Measurements from ENCODE around the gene TBC1D30. TPM values are rescaled to one million over a fixed set of nuclear protein-coding genes. Genes with fewer than 3 reads are reported as not detected.
A peak's percentile ranks its signal among the peaks of the same experiment; 100 is the strongest.
"Not testable (repeated sequence)": the region's sequence is repeated elsewhere in the genome, so short reads cannot be mapped to it uniquely, and the experiment has no call there.

Gene TBC1D30, protein sequence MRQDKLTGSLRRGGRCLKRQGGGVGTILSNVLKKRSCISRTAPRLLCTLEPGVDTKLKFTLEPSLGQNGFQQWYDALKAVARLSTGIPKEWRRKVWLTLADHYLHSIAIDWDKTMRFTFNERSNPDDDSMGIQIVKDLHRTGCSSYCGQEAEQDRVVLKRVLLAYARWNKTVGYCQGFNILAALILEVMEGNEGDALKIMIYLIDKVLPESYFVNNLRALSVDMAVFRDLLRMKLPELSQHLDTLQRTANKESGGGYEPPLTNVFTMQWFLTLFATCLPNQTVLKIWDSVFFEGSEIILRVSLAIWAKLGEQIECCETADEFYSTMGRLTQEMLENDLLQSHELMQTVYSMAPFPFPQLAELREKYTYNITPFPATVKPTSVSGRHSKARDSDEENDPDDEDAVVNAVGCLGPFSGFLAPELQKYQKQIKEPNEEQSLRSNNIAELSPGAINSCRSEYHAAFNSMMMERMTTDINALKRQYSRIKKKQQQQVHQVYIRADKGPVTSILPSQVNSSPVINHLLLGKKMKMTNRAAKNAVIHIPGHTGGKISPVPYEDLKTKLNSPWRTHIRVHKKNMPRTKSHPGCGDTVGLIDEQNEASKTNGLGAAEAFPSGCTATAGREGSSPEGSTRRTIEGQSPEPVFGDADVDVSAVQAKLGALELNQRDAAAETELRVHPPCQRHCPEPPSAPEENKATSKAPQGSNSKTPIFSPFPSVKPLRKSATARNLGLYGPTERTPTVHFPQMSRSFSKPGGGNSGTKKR
- total RNA-seq: 2.8 to 3.7 TPM (median 3.1 TPM) in 3 replicates

DNA sequence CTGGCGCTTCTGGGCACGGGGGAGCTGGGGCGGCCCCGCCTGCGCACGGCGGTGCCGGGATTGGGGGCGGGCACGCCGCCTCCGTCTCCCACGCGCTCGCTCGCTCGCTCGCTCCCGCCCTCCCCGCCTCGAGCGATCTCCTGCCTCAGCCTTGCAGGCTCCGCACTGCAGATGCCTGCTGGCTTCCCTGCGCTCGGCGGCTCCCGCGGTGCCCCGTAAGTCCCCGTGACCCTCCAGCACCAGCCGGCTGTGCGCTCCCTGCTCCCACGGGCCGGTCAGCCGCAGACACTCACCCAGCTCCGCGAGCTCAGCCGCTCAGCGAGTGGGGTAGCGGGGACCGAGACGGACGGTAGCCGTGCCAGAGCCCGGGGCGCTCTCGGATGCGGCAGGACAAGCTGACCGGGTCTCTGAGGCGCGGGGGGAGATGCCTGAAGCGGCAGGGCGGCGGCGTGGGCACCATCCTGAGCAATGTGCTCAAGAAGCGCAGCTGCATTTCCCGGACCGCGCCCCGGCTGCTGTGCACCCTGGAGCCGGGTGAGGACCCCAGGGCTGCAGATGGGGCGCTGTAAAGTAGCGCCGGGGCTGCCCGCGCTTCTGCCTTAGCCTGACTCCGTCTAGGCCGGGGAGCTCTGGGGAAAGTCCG, at the start of gene TBC1D30:
Gene TBC1D30, plus strand, starts transcription at position 148 of the 643 bp plus-strand sequence. Its CDS starts 233 bp downstream, at position 381.
- peaks cover 4% of the 10 kb centered on the region for H3K9me3 Mint-ChIP-seq
- peaks cover 2% of the 10 kb centered on the region for H3K36me3 Mint-ChIP-seq
- H3K4me3 Mint-ChIP-seq: peak within 1 kb of the TSS; percentile 68
- DNase-seq (ENCODE audit: low spot score in 2 of 2, unreplicated experiment in 2 of 2): peak in 1 of 2 experiments; percentile 56
- H3K27me3 Mint-ChIP-seq (ENCODE audit: low read depth): peaks cover 80% of the 10 kb centered on the region
- peaks cover 16% of the 10 kb centered on the region for H3K4me1 Mint-ChIP-seq
- TF ChIP-seq, protein P1, sequence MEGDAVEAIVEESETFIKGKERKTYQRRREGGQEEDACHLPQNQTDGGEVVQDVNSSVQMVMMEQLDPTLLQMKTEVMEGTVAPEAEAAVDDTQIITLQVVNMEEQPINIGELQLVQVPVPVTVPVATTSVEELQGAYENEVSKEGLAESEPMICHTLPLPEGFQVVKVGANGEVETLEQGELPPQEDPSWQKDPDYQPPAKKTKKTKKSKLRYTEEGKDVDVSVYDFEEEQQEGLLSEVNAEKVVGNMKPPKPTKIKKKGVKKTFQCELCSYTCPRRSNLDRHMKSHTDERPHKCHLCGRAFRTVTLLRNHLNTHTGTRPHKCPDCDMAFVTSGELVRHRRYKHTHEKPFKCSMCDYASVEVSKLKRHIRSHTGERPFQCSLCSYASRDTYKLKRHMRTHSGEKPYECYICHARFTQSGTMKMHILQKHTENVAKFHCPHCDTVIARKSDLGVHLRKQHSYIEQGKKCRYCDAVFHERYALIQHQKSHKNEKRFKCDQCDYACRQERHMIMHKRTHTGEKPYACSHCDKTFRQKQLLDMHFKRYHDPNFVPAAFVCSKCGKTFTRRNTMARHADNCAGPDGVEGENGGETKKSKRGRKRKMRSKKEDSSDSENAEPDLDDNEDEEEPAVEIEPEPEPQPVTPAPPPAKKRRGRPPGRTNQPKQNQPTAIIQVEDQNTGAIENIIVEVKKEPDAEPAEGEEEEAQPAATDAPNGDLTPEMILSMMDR (IDR thresholded peaks at IDR 0.05; ENCODE audit: unreplicated experiment): no peak
- H3K27ac Mint-ChIP-seq: no peak within 1 kb of the TSS

DNA sequence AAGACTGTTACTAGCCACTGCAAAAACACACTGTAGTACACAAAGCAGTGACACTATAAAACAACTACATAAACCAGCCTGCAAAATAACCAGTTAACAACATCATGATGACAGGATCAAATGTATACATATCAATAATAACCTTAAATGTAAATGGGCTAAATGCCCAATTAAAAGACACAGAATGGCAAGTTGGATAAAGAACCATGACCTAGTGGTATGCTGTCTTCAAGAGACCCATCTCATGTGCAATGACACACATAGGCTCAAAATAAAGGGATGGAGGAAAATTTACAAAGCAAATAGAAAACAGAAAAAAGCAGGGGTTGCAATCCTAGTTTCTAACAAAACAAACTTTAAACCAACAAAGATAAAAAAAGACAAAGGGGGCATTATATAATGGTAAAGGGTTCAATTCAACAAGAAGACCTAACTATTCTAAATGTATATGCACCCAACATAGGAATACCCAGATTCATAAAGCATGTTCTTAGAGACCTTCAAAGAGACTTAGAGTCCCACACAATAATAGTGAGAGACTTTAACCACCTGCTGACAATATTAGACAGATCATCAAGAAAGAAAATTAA, 49.2 kb upstream of the TBC1D30 start:
- H3K27me3 Mint-ChIP-seq (ENCODE audit: low read depth): peaks cover 55% of the 10 kb centered on the region

DNA sequence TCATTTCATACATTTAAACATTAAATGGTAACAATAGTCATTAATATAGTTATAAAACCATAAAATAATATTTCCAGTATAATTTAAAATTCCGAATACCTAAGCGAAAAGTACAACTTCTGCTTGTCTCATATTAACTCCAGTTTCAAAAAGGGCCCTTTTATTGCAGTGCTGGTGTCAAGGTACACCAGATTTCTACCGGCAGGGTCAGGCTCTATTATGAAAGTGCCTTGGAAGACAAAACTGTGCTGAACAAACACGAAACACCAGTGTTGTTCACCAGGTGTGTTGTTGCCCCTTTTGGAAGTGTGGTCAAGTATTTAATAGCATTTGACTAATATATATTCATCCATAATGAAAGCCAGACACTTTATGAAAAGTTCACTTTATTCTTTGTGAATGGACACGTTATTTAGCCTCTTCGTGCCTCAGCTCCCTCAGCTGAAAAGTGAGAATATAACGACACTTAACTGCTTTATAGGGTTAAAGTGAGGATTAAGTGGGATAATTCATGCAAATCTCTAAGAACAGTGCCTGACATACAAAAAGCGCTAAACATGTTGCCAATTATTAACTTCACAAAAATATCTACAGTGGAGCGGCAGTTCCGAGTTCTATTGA, 45.0 kb upstream of the TBC1D30 start:
- TF ChIP-seq, protein P1 (IDR thresholded peaks at IDR 0.05; ENCODE audit: unreplicated experiment): no peak
- peak overlapping the region; percentile 58 for H3K4me3 Mint-ChIP-seq
- peaks cover 17% of the 10 kb centered on the region for H3K4me1 Mint-ChIP-seq
- H3K27me3 Mint-ChIP-seq (ENCODE audit: low read depth): peaks cover 86% of the 10 kb centered on the region
- peaks cover 12% of the 10 kb centered on the region for H3K36me3 Mint-ChIP-seq
- no peak overlapping the region for H3K27ac Mint-ChIP-seq
- DNase-seq (ENCODE audit: low spot score in 2 of 2, unreplicated experiment in 2 of 2): no peak
- peaks cover 24% of the 10 kb centered on the region for H3K9me3 Mint-ChIP-seq

More for the DNA sequence above, 49.2 kb upstream of the TBC1D30 start:
- DNase-seq (ENCODE audit: low spot score in 2 of 2, unreplicated experiment in 2 of 2); H3K4me1 Mint-ChIP-seq; H3K4me3 Mint-ChIP-seq; H3K27ac Mint-ChIP-seq: not testable (repeated sequence)
- H3K36me3 Mint-ChIP-seq: peaks cover 22% of the 10 kb centered on the region
- peaks cover 40% of the 10 kb centered on the region for H3K9me3 Mint-ChIP-seq

DNA sequence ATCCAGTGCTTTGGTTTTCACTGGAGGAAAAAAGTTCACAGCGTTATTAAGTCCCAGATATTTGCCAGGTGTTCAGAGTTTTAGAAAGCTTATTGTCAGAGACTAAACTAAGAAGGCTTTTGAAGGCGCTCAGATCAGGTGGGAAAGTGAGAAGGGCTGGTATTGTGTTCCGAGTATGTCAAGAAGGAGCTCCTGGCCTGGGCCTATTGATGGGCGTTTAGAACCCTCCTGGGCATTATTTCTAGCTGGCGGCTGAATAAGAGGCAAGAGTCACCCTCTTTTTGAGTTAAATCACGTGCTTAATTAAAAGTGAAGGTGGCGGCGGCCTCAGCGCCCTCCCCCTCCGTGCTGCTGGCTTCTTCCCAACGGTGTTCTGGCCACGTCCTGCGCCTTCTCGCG, 44.3 kb upstream of the TBC1D30 start:
- peaks cover 22% of the 10 kb centered on the region for H3K9me3 Mint-ChIP-seq
- TF ChIP-seq, protein P1 (IDR thresholded peaks at IDR 0.05; ENCODE audit: unreplicated experiment): no peak
- H3K36me3 Mint-ChIP-seq: peaks cover 11% of the 10 kb centered on the region
- no peak for DNase-seq (ENCODE audit: low spot score in 2 of 2, unreplicated experiment in 2 of 2)
- no peak overlapping the region for H3K27ac Mint-ChIP-seq
- peaks cover 89% of the 10 kb centered on the region for H3K27me3 Mint-ChIP-seq (ENCODE audit: low read depth)
- peak overlapping the region; percentile 58 for H3K4me3 Mint-ChIP-seq
- peaks cover 17% of the 10 kb centered on the region for H3K4me1 Mint-ChIP-seq

DNA sequence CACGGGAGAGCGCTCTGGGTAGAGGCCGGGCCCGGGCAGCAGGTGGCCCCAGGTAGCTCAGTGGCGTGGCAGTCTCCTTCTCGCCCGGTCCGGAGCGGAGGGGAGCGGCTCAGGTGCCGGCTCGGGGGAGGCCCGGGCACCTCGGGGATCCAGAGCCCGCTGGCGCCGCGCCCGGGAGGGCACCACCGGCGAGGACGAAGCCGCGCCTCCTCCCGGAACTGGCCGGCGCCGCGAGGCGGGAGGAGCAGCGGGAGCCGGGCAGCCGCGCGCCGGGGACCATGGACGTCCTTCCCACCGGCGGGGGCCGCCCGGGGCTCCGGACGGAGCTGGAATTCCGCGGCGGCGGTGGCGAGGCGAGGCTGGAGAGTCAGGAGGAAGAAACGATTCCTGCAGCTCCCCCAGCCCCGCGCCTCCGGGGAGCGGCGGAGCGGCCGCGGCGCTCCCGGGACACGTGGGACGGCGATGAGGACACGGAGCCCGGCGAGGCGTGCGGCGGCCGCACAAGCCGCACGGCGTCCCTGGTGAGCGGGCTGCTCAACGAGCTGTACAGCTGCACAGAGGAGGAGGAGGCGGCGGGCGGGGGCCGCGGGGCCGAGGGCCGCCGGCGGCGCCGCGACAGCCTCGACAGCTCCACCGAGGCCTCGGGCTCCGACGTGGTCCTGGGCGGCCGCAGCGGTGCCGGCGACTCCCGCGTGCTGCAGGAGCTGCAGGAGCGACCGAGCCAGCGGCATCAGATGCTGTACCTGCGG, 43.7 kb upstream of the TBC1D30 start:
- Mint-ChIP-seq H3K4me1 (peaks cover 17% of the 10 kb centered on the region), H3K4me3 (peak overlapping the region; percentile 71), H3K9me3 (peaks cover 17% of the 10 kb centered on the region), H3K27me3 (ENCODE audit: low read depth) (peaks cover 83% of the 10 kb centered on the region), H3K27ac (no peak overlapping the region), H3K36me3 (peaks cover 9% of the 10 kb centered on the region)
- peak; percentile 31 to 54 for DNase-seq (ENCODE audit: low spot score in 2 of 2, unreplicated experiment in 2 of 2)
- TF ChIP-seq, protein P1 (IDR thresholded peaks at IDR 0.05; ENCODE audit: unreplicated experiment): no peak
